HepG2 (cell line): ENCODE results near the gene INO80C. TPM values are rescaled to one million over a fixed set of nuclear protein-coding genes. Genes with fewer than 3 reads are reported as not detected.

Experiments used
- ATAC-seq: fragments of 200-7000 bp; cut with Tn5 transposase; 3 replicates; pipeline ENCODE4 v1.9.1; 2020; ENCODE audit warnings: mild to moderate bottlenecking, moderate library complexity
- BruUV-seq: library from RNA; stranded (reverse); fragments of 400-500 nt; replicated peaks from 2 replicates; lab custom pipeline; 2021; lab: Mats Ljungman, UMichigan
- CTCF ChIA-PET: fragments of 300-600 bp; formaldehyde crosslinking; extraction: SDS; loops from one replicate; lab custom pipeline; 2021; ENCODE audit warnings: low total read pairs, inconsistent platforms, low intra/inter-chr PET ratio; lab: Yijun Ruan, JAX
- POLR2A ChIA-PET: fragments of 350-600 bp; sonication (Branson Sonifier 250); formaldehyde crosslinking; loops from one replicate; lab custom pipeline; 2020; ENCODE audit warnings: antibody characterized with exemption, inconsistent platforms; lab: Yijun Ruan, JAX
- DNase-seq: peaks from one replicate; pipeline ENCODE4 v3.0.0-alpha.2; 2015; ENCODE audit warnings: low spot score
- FAIRE-seq: peaks from 3 replicates; lab custom pipeline; 2011; peaks lifted over from hg19 to GRCh38; lab: Jason Lieb, UNC
- H2AFZ ChIP-seq: one replicate; pipeline ENCODE4 v1.6.1; 2011; ENCODE audit warnings: low read length, inconsistent platforms
- H3K27ac ChIP-seq: fragments of 300-600 bp; 3 replicates; pipeline ENCODE4 v1.8.0; 2011; ENCODE audit warnings: mixed run types, mild to moderate bottlenecking, mixed read lengths, low read length, inconsistent platforms; ENCODE audit not compliant: insufficient read depth; ENCODE audit errors: extremely low read length
- H3K27me3 ChIP-seq, 2 experiments: fragments of 200-600 bp in 1 of 2; 2 replicates in 1 of 2; 3 replicates in 1 of 2; pipeline versions ENCODE4 v1.6.0 to v1.8.0; 2011; ENCODE audit warnings: low read length in 2 of 2, mild to moderate bottlenecking in 2 of 2, moderate library complexity in 2 of 2, inconsistent platforms in 1 of 2; ENCODE audit not compliant: insufficient read depth in 2 of 2, control insufficient read depth in 1 of 2
- H3K36me3 ChIP-seq, 2 experiments: fragments of 200-600 bp in 1 of 2; replicated peaks in 1 of 2; 2 replicates in 1 of 2; 3 replicates in 1 of 2; pipeline versions ENCODE4 v1.5.1 to v1.8.0; 2011; ENCODE audit warnings: low read length in 2 of 2, inconsistent platforms in 1 of 2; ENCODE audit not compliant: insufficient read depth in 2 of 2, control insufficient read depth in 1 of 2
- H3K4me1 ChIP-seq: 2 replicates; pipeline ENCODE4 v1.5.1; 2012; ENCODE audit warnings: low read length, inconsistent platforms; ENCODE audit not compliant: insufficient read depth
- H3K4me2 ChIP-seq: 2 replicates; pipeline ENCODE4 v1.6.0; 2011; ENCODE audit warnings: low read depth, low read length, inconsistent platforms
- H3K4me3 ChIP-seq, 3 experiments: fragments of 200-600 bp in 1 of 3; sonication (generic), shearing (Covaris generic) in 1 of 3; replicated peaks in 1 of 3; 2 replicates each; pipeline ENCODE4 v1.5.1; 2011 to 2016; ENCODE audit warnings: low read length in 3 of 3, inconsistent platforms in 2 of 3, low read depth in 2 of 3, mild to moderate bottlenecking in 2 of 3, control low read depth in 1 of 3, mixed read lengths in 1 of 3; ENCODE audit not compliant: insufficient read depth in 1 of 3
- H3K79me2 ChIP-seq: one replicate; pipeline ENCODE4 v1.6.1; 2011; ENCODE audit warnings: low read length, inconsistent platforms; ENCODE audit not compliant: insufficient read depth
- H3K9ac ChIP-seq: 2 replicates; pipeline ENCODE4 v1.6.0; 2011; ENCODE audit warnings: mild to moderate bottlenecking, low read depth, low read length, inconsistent platforms; ENCODE audit not compliant: insufficient read depth
- H3K9me3 ChIP-seq: 2 replicates; pipeline ENCODE4 v1.5.1; 2012; ENCODE audit warnings: mild to moderate bottlenecking, low read length
- H4K20me1 ChIP-seq: 2 replicates; pipeline ENCODE4 v1.6.0; 2011; ENCODE audit warnings: inconsistent platforms, mild to moderate bottlenecking, low read length, moderate library complexity; ENCODE audit not compliant: insufficient read depth
- ARNTL ChIP-seq: sonication (generic); formaldehyde crosslinking; IDR thresholded peaks from 2 replicates; pipeline ENCODE4 v1.4.0; 2020; ENCODE audit warnings: mild to moderate bottlenecking, missing genetic modification reagents
- ETS1 ChIP-seq: sonication (generic); formaldehyde crosslinking; IDR thresholded peaks from 2 replicates; pipeline ENCODE4 v1.4.0; 2020; ENCODE audit warnings: missing genetic modification reagents
- FOXJ3 ChIP-seq: sonication (generic); formaldehyde crosslinking; IDR thresholded peaks from 2 replicates; pipeline ENCODE4 v1.4.0; 2020; ENCODE audit warnings: missing genetic modification reagents, mild to moderate bottlenecking, borderline replicate concordance
- ISL2 ChIP-seq: sonication (generic); formaldehyde crosslinking; IDR thresholded peaks from 2 replicates; pipeline ENCODE4 v1.5.0; 2020; ENCODE audit warnings: missing genetic modification reagents
- KAT2B ChIP-seq: fragments of 150-350 bp; IDR thresholded peaks from 2 replicates; pipeline ENCODE4 v1.6.1; 2014; ENCODE audit warnings: low read depth, low read length, borderline replicate concordance
- NFE2L2 ChIP-seq: fragments of 150-350 bp; IDR thresholded peaks from 2 replicates; pipeline ENCODE4 v1.6.1; 2014; ENCODE audit warnings: low read length
- PCBP1 ChIP-seq: fragments of 200-400 bp; formaldehyde crosslinking; IDR thresholded peaks from 2 replicates; pipeline ENCODE4 v1.6.1; 2017; ENCODE audit warnings: mild to moderate bottlenecking, low read depth, low read length, borderline replicate concordance
- RBM22 ChIP-seq: fragments of 200-400 bp; formaldehyde crosslinking; optimal IDR thresholded peaks from 2 replicates; pipeline ENCODE3; 2017; ENCODE audit warnings: mild to moderate bottlenecking, low read length, moderate library complexity
- SP1 ChIP-seq, 2 experiments: fragments of 450-650 bp in 1 of 2; sonication (generic) in 1 of 2; formaldehyde crosslinking in 1 of 2; IDR thresholded peaks; 2 replicates each; pipeline versions ENCODE4 v1.4.0 to v1.6.1; 2016 to 2020; ENCODE audit warnings: missing genetic modification reagents in 1 of 2
- TBX3 ChIP-seq: fragments of 450-650 bp; IDR thresholded peaks from 2 replicates; pipeline ENCODE4 v1.6.1; 2017; ENCODE audit warnings: antibody characterized with exemption, mild to moderate bottlenecking, inconsistent platforms, borderline replicate concordance
- ZFP90 ChIP-seq: sonication (generic); formaldehyde crosslinking; IDR thresholded peaks from 2 replicates; pipeline ENCODE4 v1.8.0; 2022; ENCODE audit warnings: missing genetic modification reagents, mild to moderate bottlenecking, inconsistent platforms, borderline replicate concordance
- ZHX1 ChIP-seq: sonication (generic); formaldehyde crosslinking; IDR thresholded peaks from 2 replicates; pipeline ENCODE4 v1.8.1; 2022; ENCODE audit warnings: low read depth, mild to moderate bottlenecking, missing genetic modification reagents
- ZNF101 ChIP-seq: sonication (generic); formaldehyde crosslinking; IDR thresholded peaks from 2 replicates; pipeline ENCODE4 v1.4.0; 2020; ENCODE audit warnings: mild to moderate bottlenecking, low read depth, missing genetic modification reagents, borderline replicate concordance
- ZNF256 ChIP-seq: sonication (generic); formaldehyde crosslinking; conservative IDR thresholded peaks from 2 replicates; pipeline ENCODE4 v1.4.0; 2020; ENCODE audit warnings: missing genetic modification reagents
- ZNF275 ChIP-seq: sonication (generic); formaldehyde crosslinking; IDR thresholded peaks from 2 replicates; pipeline ENCODE4 v1.8.0; 2022; ENCODE audit warnings: missing genetic modification reagents, mild to moderate bottlenecking, inconsistent platforms, borderline replicate concordance
- ZNF350 ChIP-seq: sonication (generic); formaldehyde crosslinking; IDR thresholded peaks from 2 replicates; pipeline ENCODE4 v1.4.0; 2020; ENCODE audit warnings: mild to moderate bottlenecking, low read depth, missing genetic modification reagents, borderline replicate concordance
- ZNF468 ChIP-seq: sonication (generic); formaldehyde crosslinking; IDR thresholded peaks from 2 replicates; pipeline ENCODE4 v1.8.0; 2022; ENCODE audit warnings: mild to moderate bottlenecking, moderate library complexity, missing genetic modification reagents
- ZNF770 ChIP-seq: sonication (generic); formaldehyde crosslinking; IDR thresholded peaks from 2 replicates; pipeline ENCODE4 v1.5.0; 2020; ENCODE audit warnings: mild to moderate bottlenecking, missing genetic modification reagents
- ZSCAN22 ChIP-seq: sonication (generic); formaldehyde crosslinking; IDR thresholded peaks from 2 replicates; pipeline ENCODE4 v1.4.0; 2020; ENCODE audit warnings: mild to moderate bottlenecking, missing genetic modification reagents
- WGBS: methylation state at CpG from one replicate; pipeline ENCODE4 v1.1.6; 2017; ENCODE audit warnings: low lambda C conversion rate; 5-methylcytosine and 5-hydroxymethylcytosine counted together
- in situ Hi-C: cut with HindIII; loops from 2 replicates; pipeline ENCODE4 v1.10.0; 2017; ENCODE audit warnings: low pct_unique_long_range_greater_than_20kb; ENCODE audit not compliant: extremely low pct_ligation_motif_present
- intact Hi-C: fragments of 100-400 bp; cut with micrococcal nuclease; formaldehyde crosslinking; loops from one replicate; pipeline ENCODE4 v1.10.0; 2022; ENCODE audit not compliant: unreplicated experiment
- polyA plus RNA-seq, 8 experiments: library from polyadenylated mRNA; depleted of rRNA in 3 of 8; stranded (reverse) in 7 of 8; unstranded in 1 of 8; fragments of >200 nt; fragmentation: Illumina TruSeq in 4 of 8; extraction: Trizol in 4 of 8; gene quantifications; 2 replicates each; pipeline versions ENCODE4 v1.2.1 to v1.2.3, GENCODE V29; 2011 to 2016; ENCODE audit warnings: low read depth in 4 of 8, missing spikeins in 1 of 8, mixed read lengths in 1 of 8; ENCODE audit not compliant: insufficient read depth in 1 of 8
- total RNA-seq, 5 experiments: library from RNA; depleted of rRNA; stranded (reverse); fragments of >200 nt; fragmentation: Illumina TruSeq; extraction: Trizol; gene quantifications; 2 replicates each; pipeline ENCODE4 v1.2.3, GENCODE V29; 2016; ENCODE audit warnings: low read depth in 1 of 5

The INO80C gene
- total and polyA plus RNA-seq, 2 of the 13 experiments (the other 11 are each of a cell fraction or from before 2014, with no cell fraction given), result 8.2 to 15.4 TPM

GRCh38 chr18:35485852-35486251, 11.9 kb downstream of the INO80C start:
- ATAC-seq (no peak), DNase-seq (peak; percentile 24), FAIRE-seq (no peak)
- peaks cover 17% of the 10 kb centered on the region for H3K79me2 ChIP-seq
- in situ Hi-C loops, result no loop called here
- no peak overlapping the region for H2AFZ ChIP-seq
- ChIA-PET CTCF (no interaction called here), POLR2A (interaction anchor here (3.5 kb wide), 1 partner anchor 11 kb away, joined by 24 read pairs; the partner anchor contains the start of gene INO80C)
- no peak overlapping the region for H3K4me2 ChIP-seq
- H3K4me1 ChIP-seq, result peaks cover 73% of the 10 kb centered on the region
- intact Hi-C loops, result no loop called here
- H3K9me3 ChIP-seq, result no peaks in the 10 kb centered on the region
- WGBS, result 96% methylated on average over 1 of the region's 1 CpG
- H3K27me3 ChIP-seq, result no peaks in the 10 kb centered on the region; a peak in 1 of 5 replicates
- no peak overlapping the region for H3K4me3 ChIP-seq
- no peaks in the 10 kb centered on the region for H3K36me3 ChIP-seq
- BruUV-seq, result no TSS peak
- H4K20me1 ChIP-seq, result no peaks in the 10 kb centered on the region
- H3K9ac ChIP-seq, result no peak overlapping the region
- no peak overlapping the region for H3K27ac ChIP-seq
- TF ChIP-seq SP1 (IDR thresholded peaks at IDR 0.05), result no peak
- no peak for TF ChIP-seq SP1 (CRISPR knock-in tag; IDR thresholded peaks at IDR 0.05)
- TF ChIP-seq ARNTL, result no peak
- no peak for TF ChIP-seq NFE2L2
- TF ChIP-seq ISL2 (CRISPR knock-in tag), result no peak
- TF ChIP-seq KAT2B, result no peak
- peak; percentile 83 for TF ChIP-seq ZNF770 (CRISPR knock-in tag)
- no peak for TF ChIP-seq ZNF468 (CRISPR knock-in tag)
- no peak for TF ChIP-seq RBM22
- TF ChIP-seq ZNF275 (CRISPR knock-in tag), result no peak
- no peak for TF ChIP-seq ZHX1 (CRISPR knock-in tag)
- no peak for TF ChIP-seq FOXJ3 (CRISPR knock-in tag)
- no peak for TF ChIP-seq ETS1 (CRISPR knock-in tag)
- no peak for TF ChIP-seq TBX3
- no peak for TF ChIP-seq ZSCAN22 (CRISPR knock-in tag)
- TF ChIP-seq ZNF256 (CRISPR knock-in tag), result no peak
- peak; percentile 99 for TF ChIP-seq ZFP90
- TF ChIP-seq ZNF350 (CRISPR knock-in tag), result no peak
- TF ChIP-seq ZNF101, result no peak
- TF ChIP-seq PCBP1, result no peak
